ENCODE data around the gene ZFP62.

Gene ZFP62

GRCh38 chr5:180811623-180812124, 49.4 kb downstream of the ZFP62 start:
- no peak for TF ChIP-seq GATA3 (IDR thresholded peaks at IDR 0.05; ENCODE audit: low read depth, low read length)
- TF ChIP-seq GATA2 (IDR thresholded peaks at IDR 0.05; ENCODE audit: low read depth, low read length), result no peak

GRCh38 chr5:180810959-180811622, 50.0 kb downstream of the ZFP62 start:
- TF ChIP-seq GATA2 (IDR thresholded peaks at IDR 0.05; ENCODE audit: low read depth, low read length) (no peak), GATA3 (IDR thresholded peaks at IDR 0.05; ENCODE audit: low read depth, low read length) (no peak)

GRCh38 chr5:180810210-180810958, 50.7 kb downstream of the ZFP62 start:
- TF ChIP-seq GATA2 (IDR thresholded peaks at IDR 0.05; ENCODE audit: low read depth, low read length) (no peak), GATA3 (IDR thresholded peaks at IDR 0.05; ENCODE audit: low read depth, low read length) (no peak)

- TF ChIP-seq GATA3 (IDR thresholded peaks at IDR 0.05; ENCODE audit: low read depth, low read length) (no peak), GATA2 (IDR thresholded peaks at IDR 0.05; ENCODE audit: low read depth, low read length) (no peak)
Observed at GRCh38 chr5:180809403-180810209, 51.5 kb downstream of the ZFP62 start.

GRCh38 chr5:180808461-180809000, 52.5 kb downstream of the ZFP62 start:
- TF ChIP-seq GATA3 (IDR thresholded peaks at IDR 0.05; ENCODE audit: low read depth, low read length) (no peak), GATA2 (IDR thresholded peaks at IDR 0.05; ENCODE audit: low read depth, low read length) (no peak)

GRCh38 chr5:180807654-180808414, 53.2 kb downstream of the ZFP62 start:
- TF ChIP-seq GATA3 (IDR thresholded peaks at IDR 0.05; ENCODE audit: low read depth, low read length), result no peak
- TF ChIP-seq GATA2 (IDR thresholded peaks at IDR 0.05; ENCODE audit: low read depth, low read length), result no peak

GRCh38 chr5:180807046-180807445, 54.0 kb downstream of the ZFP62 start:
- no peak for TF ChIP-seq GATA3 (IDR thresholded peaks at IDR 0.05; ENCODE audit: low read depth, low read length)
- no peak for TF ChIP-seq GATA2 (IDR thresholded peaks at IDR 0.05; ENCODE audit: low read depth, low read length)

- TF ChIP-seq GATA3 (IDR thresholded peaks at IDR 0.05; ENCODE audit: low read depth, low read length), result no peak
- TF ChIP-seq GATA2 (IDR thresholded peaks at IDR 0.05; ENCODE audit: low read depth, low read length), result no peak
Observed at GRCh38 chr5:180806351-180807011, 54.6 kb downstream of the ZFP62 start.

- TF ChIP-seq GATA2 (IDR thresholded peaks at IDR 0.05; ENCODE audit: low read depth, low read length), result no peak
- no peak for TF ChIP-seq GATA3 (IDR thresholded peaks at IDR 0.05; ENCODE audit: low read depth, low read length)
Observed at GRCh38 chr5:180804129-180804618, 56.9 kb downstream of the ZFP62 start.

GRCh38 chr5:180803181-180804128, 57.6 kb downstream of the ZFP62 start:
- TF ChIP-seq GATA3 (IDR thresholded peaks at IDR 0.05; ENCODE audit: low read depth, low read length) (no peak), GATA2 (IDR thresholded peaks at IDR 0.05; ENCODE audit: low read depth, low read length) (no peak)

- TF ChIP-seq GATA3 (IDR thresholded peaks at IDR 0.05; ENCODE audit: low read depth, low read length) (no peak), GATA2 (IDR thresholded peaks at IDR 0.05; ENCODE audit: low read depth, low read length) (no peak)
Observed at GRCh38 chr5:180802325-180803180, 58.5 kb downstream of the ZFP62 start, which contains the start of gene MGAT1. MGAT1 (minus strand) TSS chr5:180802806; CDS start chr5:180792971, 9,835 bp downstream.
